ENCODE measurements around the gene ADRA2B. TPM values are rescaled to one million over a fixed set of nuclear protein-coding genes. Genes with fewer than 3 reads are reported as not detected.
A peak's percentile ranks its signal among the peaks of the same experiment; 100 is the strongest.

The ADRA2B gene
- total RNA-seq (2021; ENCODE audit: unreplicated experiment), result 0.47 TPM
- polyA plus RNA-seq (2012), result 0.21 and 0.27 TPM in 2 replicates
- Bru-seq, nascent RNA, result percentile 20 among the genes with signal in this experiment
- BruChase-seq, experiment 1, labeled RNA remaining after a 6-hour chase, result percentile 35 among the genes with signal in this experiment
- BruChase-seq, experiment 2, labeled RNA remaining after a 2-hour chase, result percentile 24 among the genes with signal in this experiment
- long read RNA-seq, partial matches to known transcripts, result 0 of 1 reads
- long read RNA-seq, other reads (novel, unspliced or antisense), result 0 of 1 reads

DNA sequence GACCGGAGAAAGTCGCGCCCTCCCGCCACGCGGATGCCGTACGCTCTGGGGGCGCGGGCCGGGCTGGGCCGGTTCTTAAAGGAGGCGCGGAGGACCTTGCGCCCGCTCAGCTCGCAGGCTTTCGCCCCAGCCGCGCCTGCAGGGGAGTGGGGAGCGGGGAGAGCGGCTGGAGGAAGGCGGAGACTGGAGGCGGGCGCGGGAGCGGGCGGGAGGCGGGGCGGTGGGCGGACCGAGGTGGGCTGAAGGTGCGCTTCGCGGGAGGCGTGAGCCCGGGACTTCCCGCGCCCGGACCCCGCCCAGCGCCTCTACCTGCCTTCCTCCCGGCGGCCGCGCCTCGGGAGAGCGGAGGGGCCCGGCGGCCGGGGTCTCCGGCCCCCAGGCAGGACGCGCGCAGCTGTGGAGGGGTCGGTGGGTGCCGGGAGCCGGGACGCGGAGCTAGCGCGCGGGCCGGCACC is at the start of gene ADRA2B:
ADRA2B (minus strand) TSS at position 148 of the 455 bp plus-strand sequence. CDS start 422 bp downstream, outside the sequence.
- H3K36me3 ChIP-seq (ENCODE audit: control insufficient read depth in 1 of 2, insufficient read depth in 2 of 2, low read length in 2 of 2), result no peaks in the 10 kb centered on the region
- ATAC-seq, result peak; percentile 83
- CTCF ChIA-PET, result interaction anchor here (0.6 to 2.1 kb wide), 11 partner anchors 17 to 524 kb away, joined by 3 to 14 read pairs (median 4); partner anchors contain the start of gene ASTL
- H3K9me2 ChIP-seq (ENCODE audit: insufficient read depth), result no peaks in the 10 kb centered on the region
- no peaks in the 10 kb centered on the region for H3K9me3 ChIP-seq (ENCODE audit: control insufficient read depth in 1 of 2, insufficient read depth in 1 of 2, low read depth in 1 of 2, low read length in 2 of 2)
- peaks cover 11 to 16% of the 10 kb centered on the region in 2 experiments for H3K4me1 ChIP-seq (ENCODE audit: control insufficient read depth in 1 of 2, insufficient read depth in 2 of 2, low read length in 2 of 2)
- H3K9ac ChIP-seq (ENCODE audit: low read length), result peak within 1 kb of the TSS; percentile 51
- H3K4me2 ChIP-seq (ENCODE audit: low read length), result peak within 1 kb of the TSS; percentile 86
- POLR2A ChIA-PET, result no interaction called here
- H3K4me3 ChIP-seq (replicated peaks in 1 of 2; ENCODE audit: low read depth in 1 of 2, low read length in 2 of 2), result peak within 1 kb of the TSS; percentile 36 to 60
- 0 out of 2 replicates have a peak, but pooled peaks cover 2% of the 10 kb centered on the region for H3K27me3 ChIP-seq (ENCODE audit: insufficient read depth, low read length)
- TF ChIP-seq SIN3A (IDR thresholded peaks at IDR 0.05; ENCODE audit: low read depth) (no peak), POLR2AphosphoS5 (IDR thresholded peaks at IDR 0.05; ENCODE audit: low read depth, low read length) (peak; percentile 61), EZH2phosphoT487 (IDR thresholded peaks at IDR 0.05; ENCODE audit: borderline replicate concordance) (no peak)
- H4K20me1 ChIP-seq (ENCODE audit: insufficient read depth), result no peaks in the 10 kb centered on the region
- no peaks in the 10 kb centered on the region for H3K79me2 ChIP-seq (ENCODE audit: insufficient read depth, low read length)
- peak within 1 kb of the TSS; percentile 56 for H3K27ac ChIP-seq (ENCODE audit: low read depth, low read length)
- no TSS peak for BruUV-seq (replicated peaks)
- H2AFZ ChIP-seq (ENCODE audit: low read depth, low read length, poor library complexity, severe bottlenecking), result no peak within 1 kb of the TSS
- intact Hi-C loops (cut with micrococcal nuclease), result loop anchor here (2.0 kb wide), 1 partner anchor 124 kb away; no protein-coding TSS in a partner anchor
- RAD21 ChIA-PET (ENCODE audit: low non-redundant PET in 1 of 2, low total read pairs in 2 of 2, uncharacterized antibody in 2 of 2, unreplicated experiment in 2 of 2), result interaction anchor here (0.6 to 1.0 kb wide), 2 partner anchors 146 to 151 kb away, joined by 3 read pairs; no protein-coding TSS in a partner anchor
- DNase-seq (ENCODE audit: low read depth, low spot score), result peak; percentile 47

DNA sequence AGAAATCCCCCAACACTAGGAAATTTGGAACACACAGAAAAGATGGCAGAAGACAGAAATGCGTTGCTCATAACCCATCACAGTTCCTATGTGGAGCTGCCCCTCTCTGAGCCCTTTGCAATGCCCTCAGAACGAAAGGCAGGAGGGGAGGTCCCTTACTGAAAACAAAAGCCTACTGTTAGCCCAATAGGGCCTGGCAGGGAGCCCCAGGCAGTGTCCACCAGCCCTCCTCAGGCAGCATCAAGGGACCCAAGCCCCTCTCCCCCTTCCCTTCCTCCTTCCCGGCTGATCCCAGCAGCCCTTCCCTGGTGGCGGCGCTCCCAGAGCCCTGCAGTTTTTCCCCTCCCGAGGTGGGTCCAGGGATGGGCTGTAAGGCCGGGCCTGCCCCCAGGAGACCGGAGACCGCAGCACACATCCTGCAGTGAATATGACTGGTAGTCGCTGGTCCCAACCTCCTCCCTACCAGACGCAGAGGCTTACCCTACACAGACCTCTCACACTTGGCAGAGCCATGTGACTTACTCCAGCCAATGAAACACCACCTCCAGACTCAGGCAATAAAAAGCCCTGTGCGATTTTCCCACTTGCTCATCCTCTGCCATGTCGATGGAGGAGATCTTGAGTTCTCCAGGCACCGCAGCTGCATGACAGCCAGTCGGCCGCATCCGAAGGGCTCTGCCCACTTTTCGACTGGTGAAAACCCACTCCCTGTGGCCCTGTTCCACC is 48.3 kb upstream of the ADRA2B start:
- Histone ChIP-seq H3K79me2 (ENCODE audit: insufficient read depth, low read length) (no peaks in the 10 kb centered on the region), H3K9me2 (ENCODE audit: insufficient read depth) (no peaks in the 10 kb centered on the region), H3K36me3 (ENCODE audit: control insufficient read depth in 1 of 2, insufficient read depth in 2 of 2, low read length in 2 of 2) (no peaks in the 10 kb centered on the region), H3K4me1 (ENCODE audit: control insufficient read depth in 1 of 2, insufficient read depth in 2 of 2, low read length in 2 of 2) (no peaks in the 10 kb centered on the region), H3K9me3 (ENCODE audit: control insufficient read depth in 1 of 2, insufficient read depth in 1 of 2, low read depth in 1 of 2, low read length in 2 of 2) (no peaks in the 10 kb centered on the region), H2AFZ (ENCODE audit: low read depth, low read length, poor library complexity, severe bottlenecking) (peak overlapping the region; percentile 78), H3K9ac (ENCODE audit: low read length) (no peak overlapping the region), H3K4me2 (ENCODE audit: low read length) (no peak overlapping the region), H3K27ac (ENCODE audit: low read depth, low read length) (no peak overlapping the region), H3K4me3 (replicated peaks in 1 of 2; ENCODE audit: low read depth in 1 of 2, low read length in 2 of 2) (no peak overlapping the region), H4K20me1 (ENCODE audit: insufficient read depth) (no peaks in the 10 kb centered on the region), H3K27me3 (ENCODE audit: insufficient read depth, low read length) (no peaks in the 10 kb centered on the region)
- ChIA-PET CTCF (no interaction called here), POLR2A (no interaction called here), RAD21 (ENCODE audit: low non-redundant PET in 1 of 2, low total read pairs in 2 of 2, uncharacterized antibody in 2 of 2, unreplicated experiment in 2 of 2) (no interaction called here)
- intact Hi-C loops (cut with micrococcal nuclease), result no loop called here
- DNase-seq (ENCODE audit: low read depth, low spot score), result no peak
- peak; percentile 76 for ATAC-seq
- BruUV-seq (replicated peaks), result no TSS peak
- TF ChIP-seq ELF1 (IDR thresholded peaks at IDR 0.05; ENCODE audit: borderline replicate concordance, low read depth) (no peak), CBX3 (IDR thresholded peaks at IDR 0.05; ENCODE audit: low read depth) (no peak), POLR2AphosphoS5 (IDR thresholded peaks at IDR 0.05; ENCODE audit: low read depth, low read length) (no peak), EZH2phosphoT487 (IDR thresholded peaks at IDR 0.05; ENCODE audit: borderline replicate concordance) (no peak), EZH2 (IDR thresholded peaks at IDR 0.05) (no peak), ZBTB33 (IDR thresholded peaks at IDR 0.05; ENCODE audit: extremely low read depth, insufficient replicate concordance, low read length) (no peak), SIN3A (IDR thresholded peaks at IDR 0.05; ENCODE audit: low read depth) (no peak), RAD21 (IDR thresholded peaks at IDR 0.05; ENCODE audit: low read depth) (no peak), SRF (IDR thresholded peaks at IDR 0.05; ENCODE audit: low read depth) (no peak), YY1 (IDR thresholded peaks at IDR 0.05; ENCODE audit: extremely low read depth, insufficient replicate concordance, low read depth, low read length) (no peak)
- TF ChIP-seq, protein P1, sequence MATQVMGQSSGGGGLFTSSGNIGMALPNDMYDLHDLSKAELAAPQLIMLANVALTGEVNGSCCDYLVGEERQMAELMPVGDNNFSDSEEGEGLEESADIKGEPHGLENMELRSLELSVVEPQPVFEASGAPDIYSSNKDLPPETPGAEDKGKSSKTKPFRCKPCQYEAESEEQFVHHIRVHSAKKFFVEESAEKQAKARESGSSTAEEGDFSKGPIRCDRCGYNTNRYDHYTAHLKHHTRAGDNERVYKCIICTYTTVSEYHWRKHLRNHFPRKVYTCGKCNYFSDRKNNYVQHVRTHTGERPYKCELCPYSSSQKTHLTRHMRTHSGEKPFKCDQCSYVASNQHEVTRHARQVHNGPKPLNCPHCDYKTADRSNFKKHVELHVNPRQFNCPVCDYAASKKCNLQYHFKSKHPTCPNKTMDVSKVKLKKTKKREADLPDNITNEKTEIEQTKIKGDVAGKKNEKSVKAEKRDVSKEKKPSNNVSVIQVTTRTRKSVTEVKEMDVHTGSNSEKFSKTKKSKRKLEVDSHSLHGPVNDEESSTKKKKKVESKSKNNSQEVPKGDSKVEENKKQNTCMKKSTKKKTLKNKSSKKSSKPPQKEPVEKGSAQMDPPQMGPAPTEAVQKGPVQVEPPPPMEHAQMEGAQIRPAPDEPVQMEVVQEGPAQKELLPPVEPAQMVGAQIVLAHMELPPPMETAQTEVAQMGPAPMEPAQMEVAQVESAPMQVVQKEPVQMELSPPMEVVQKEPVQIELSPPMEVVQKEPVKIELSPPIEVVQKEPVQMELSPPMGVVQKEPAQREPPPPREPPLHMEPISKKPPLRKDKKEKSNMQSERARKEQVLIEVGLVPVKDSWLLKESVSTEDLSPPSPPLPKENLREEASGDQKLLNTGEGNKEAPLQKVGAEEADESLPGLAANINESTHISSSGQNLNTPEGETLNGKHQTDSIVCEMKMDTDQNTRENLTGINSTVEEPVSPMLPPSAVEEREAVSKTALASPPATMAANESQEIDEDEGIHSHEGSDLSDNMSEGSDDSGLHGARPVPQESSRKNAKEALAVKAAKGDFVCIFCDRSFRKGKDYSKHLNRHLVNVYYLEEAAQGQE (IDR thresholded peaks at IDR 0.05; ENCODE audit: low read depth), result no peak

Measured in HCT116 (cell line).